ENCODE results near the gene CTSZ. TPM values are rescaled to one million over a fixed set of nuclear protein-coding genes. Genes with fewer than 3 reads are reported as not detected.

CTSZ gene
- polyA plus RNA-seq, 2 of the 4 experiments (the other 2 are of a cell fraction) = 115 to 156 TPM

GRCh38 chr20:59027741-59028320, 20.8 kb upstream of the CTSZ start:
- FAIRE-seq (no peak), ATAC-seq (no peak), DNase-seq (ENCODE audit: low read depth in 1 of 2, low spot score in 1 of 2) (no peak)
- Histone ChIP-seq H3K27ac (no peak overlapping the region), H3K9me3 (no peaks in the 10 kb centered on the region), H3K4me2 (no peak overlapping the region), H3K4me3 (no peak overlapping the region), H3K4me1 (peaks cover 30% of the 10 kb centered on the region)
- 91% methylated on average over 8 of the region's 8 CpGs for WGBS (ENCODE audit: missing lambda C conversion rate)
- TF ChIP-seq, protein P1, sequence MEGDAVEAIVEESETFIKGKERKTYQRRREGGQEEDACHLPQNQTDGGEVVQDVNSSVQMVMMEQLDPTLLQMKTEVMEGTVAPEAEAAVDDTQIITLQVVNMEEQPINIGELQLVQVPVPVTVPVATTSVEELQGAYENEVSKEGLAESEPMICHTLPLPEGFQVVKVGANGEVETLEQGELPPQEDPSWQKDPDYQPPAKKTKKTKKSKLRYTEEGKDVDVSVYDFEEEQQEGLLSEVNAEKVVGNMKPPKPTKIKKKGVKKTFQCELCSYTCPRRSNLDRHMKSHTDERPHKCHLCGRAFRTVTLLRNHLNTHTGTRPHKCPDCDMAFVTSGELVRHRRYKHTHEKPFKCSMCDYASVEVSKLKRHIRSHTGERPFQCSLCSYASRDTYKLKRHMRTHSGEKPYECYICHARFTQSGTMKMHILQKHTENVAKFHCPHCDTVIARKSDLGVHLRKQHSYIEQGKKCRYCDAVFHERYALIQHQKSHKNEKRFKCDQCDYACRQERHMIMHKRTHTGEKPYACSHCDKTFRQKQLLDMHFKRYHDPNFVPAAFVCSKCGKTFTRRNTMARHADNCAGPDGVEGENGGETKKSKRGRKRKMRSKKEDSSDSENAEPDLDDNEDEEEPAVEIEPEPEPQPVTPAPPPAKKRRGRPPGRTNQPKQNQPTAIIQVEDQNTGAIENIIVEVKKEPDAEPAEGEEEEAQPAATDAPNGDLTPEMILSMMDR (IDR thresholded peaks at IDR 0.05) = no peak
- TF ChIP-seq ZNF302 (CRISPR knock-in tag; IDR thresholded peaks at IDR 0.05) (no peak), HOXA7 (CRISPR knock-in tag; IDR thresholded peaks at IDR 0.05) (no peak), POLR2AphosphoS2 (conservative IDR thresholded peaks at IDR 0.05; ENCODE audit: low read length) (no peak), MYC (IDR thresholded peaks at IDR 0.05; ENCODE audit: borderline replicate concordance, low read length) (no peak)
- ChIA-PET CTCF (no interaction called here), POLR2A (no interaction called here)

DNA sequence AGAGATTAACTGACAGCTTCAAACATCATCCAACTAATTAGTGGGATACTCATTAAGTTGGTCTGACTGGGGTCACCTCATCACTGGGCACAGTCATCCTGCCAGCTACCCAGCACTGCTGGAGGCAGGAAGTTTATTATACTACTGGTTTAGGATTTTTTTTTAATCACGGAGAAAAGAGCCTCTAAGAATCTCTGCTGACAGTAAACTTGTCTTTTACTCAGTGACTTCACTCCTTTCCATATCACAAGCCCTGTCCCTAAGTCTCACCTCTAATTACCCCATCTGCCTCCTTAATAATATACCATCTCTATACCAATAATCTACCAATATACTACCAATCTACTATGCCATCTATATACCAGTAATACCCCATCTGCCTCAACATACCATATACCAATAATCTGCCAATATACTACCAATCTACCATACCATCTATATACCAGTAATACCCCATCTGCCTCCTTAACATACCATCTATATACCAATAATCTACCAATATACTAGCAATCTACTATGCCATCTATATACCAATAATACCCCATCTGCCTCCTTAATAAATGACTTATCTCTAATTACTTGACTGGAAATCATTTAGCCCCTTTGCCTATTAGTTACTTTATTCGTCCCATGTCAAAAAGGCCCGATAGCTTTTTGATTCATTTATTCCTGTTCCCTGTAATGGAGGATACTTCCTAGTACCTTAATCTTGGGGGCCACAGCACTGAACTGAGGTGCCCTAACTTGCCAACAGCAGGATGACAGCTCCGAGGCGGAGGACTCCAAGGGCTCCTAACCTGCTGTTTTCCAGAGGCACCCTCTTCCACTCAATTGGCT, 20.1 kb upstream of the CTSZ start:
- peaks cover 30% of the 10 kb centered on the region for H3K4me1 ChIP-seq
- H3K27ac ChIP-seq = no peak overlapping the region
- FAIRE-seq (no peak), ATAC-seq (no peak), DNase-seq (ENCODE audit: low read depth in 1 of 2, low spot score in 1 of 2) (no peak)
- ChIA-PET POLR2A (no interaction called here), CTCF (interaction anchor here (1.3 kb wide), 1 partner anchor 428 kb away, joined by 4 read pairs; no protein-coding TSS in a partner anchor)
- no peaks in the 10 kb centered on the region for H3K9me3 ChIP-seq
- H3K4me3 ChIP-seq = no peak overlapping the region
- TF ChIP-seq ZC3H11A (IDR thresholded peaks at IDR 0.05) (no peak), MAZ (IDR thresholded peaks at IDR 0.05; ENCODE audit: borderline replicate concordance, low read depth, low read length) (no peak), EP300 (IDR thresholded peaks at IDR 0.05) (no peak), MYC (IDR thresholded peaks at IDR 0.05; ENCODE audit: borderline replicate concordance, low read length) (no peak), POLR2A (IDR thresholded peaks at IDR 0.05; ENCODE audit: low read length) (no peak), HMGXB4 (CRISPR knock-in tag; IDR thresholded peaks at IDR 0.05; ENCODE audit: borderline replicate concordance) (no peak)
- 94% methylated on average over 5 of the region's 5 CpGs for WGBS (ENCODE audit: missing lambda C conversion rate)
- no peak overlapping the region for H3K4me2 ChIP-seq

GRCh38 chr20:59025511-59025910, 18.5 kb upstream of the CTSZ start:
- FAIRE-seq = no peak
- POLR2A ChIA-PET = no interaction called here
- ATAC-seq = no peak

More at GRCh38 chr20:59025511-59025910, 18.5 kb upstream of the CTSZ start:
- no peak overlapping the region for H3K4me2 ChIP-seq
- TF ChIP-seq, protein P2, sequence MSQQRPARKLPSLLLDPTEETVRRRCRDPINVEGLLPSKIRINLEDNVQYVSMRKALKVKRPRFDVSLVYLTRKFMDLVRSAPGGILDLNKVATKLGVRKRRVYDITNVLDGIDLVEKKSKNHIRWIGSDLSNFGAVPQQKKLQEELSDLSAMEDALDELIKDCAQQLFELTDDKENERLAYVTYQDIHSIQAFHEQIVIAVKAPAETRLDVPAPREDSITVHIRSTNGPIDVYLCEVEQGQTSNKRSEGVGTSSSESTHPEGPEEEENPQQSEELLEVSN (IDR thresholded peaks at IDR 0.05; ENCODE audit: borderline replicate concordance, low read depth) = no peak
- TF ChIP-seq SREBF2 (IDR thresholded peaks at IDR 0.05) = no peak
- TF ChIP-seq KDM1A (IDR thresholded peaks at IDR 0.05; ENCODE audit: low read depth) = no peak
- no peak for TF ChIP-seq FOSL2 (IDR thresholded peaks at IDR 0.05)
- TF ChIP-seq FOSL2 (CRISPR knock-in tag; IDR thresholded peaks at IDR 0.05) = no peak
- no peak for TF ChIP-seq BHLHE40 (IDR thresholded peaks at IDR 0.05; ENCODE audit: low read depth, low read length)
- no peak for TF ChIP-seq NFE2L2 (conservative IDR thresholded peaks at IDR 0.05; ENCODE audit: low read length)
- TF ChIP-seq TFCP2L1 (CRISPR knock-in tag; IDR thresholded peaks at IDR 0.05) = no peak
- no peak for TF ChIP-seq JUNB (IDR thresholded peaks at IDR 0.05)
- TF ChIP-seq PHF8 (IDR thresholded peaks at IDR 0.05; ENCODE audit: borderline replicate concordance, low read depth) = no peak
- H3K4me3 ChIP-seq = no peak overlapping the region
- peaks cover 24% of the 10 kb centered on the region for H3K4me1 ChIP-seq
- no peak for DNase-seq (ENCODE audit: low read depth in 1 of 2, low spot score in 1 of 2)
- CTCF ChIA-PET = interaction anchor here (1.3 kb wide), 1 partner anchor 430 kb away, joined by 3 read pairs; no protein-coding TSS in a partner anchor
- H3K27ac ChIP-seq = no peak overlapping the region
- no peaks in the 10 kb centered on the region for H3K9me3 ChIP-seq
- 90% methylated on average over 4 of the region's 4 CpGs for WGBS (ENCODE audit: missing lambda C conversion rate)
